Activated naive CD8-positive, alpha-beta T cell (primary cell): Measurements from ENCODE around the gene FBXL7.

ENCODE experiments used
- H3K27ac Mint-ChIP-seq: one replicate; pipeline ENCODE4 v1.8.0; 2021; ENCODE audit warnings: mixed read lengths
- H3K27me3 Mint-ChIP-seq: one replicate; pipeline ENCODE4 v1.8.0; 2021; ENCODE audit warnings: mixed read lengths
- H3K36me3 Mint-ChIP-seq: one replicate; pipeline ENCODE4 v1.8.0; 2021; ENCODE audit warnings: mixed read lengths
- H3K4me1 Mint-ChIP-seq: one replicate; pipeline ENCODE4 v1.8.0; 2021; ENCODE audit warnings: low read depth, mixed read lengths
- H3K4me3 Mint-ChIP-seq: one replicate; pipeline ENCODE4 v1.8.0; 2021; ENCODE audit warnings: mild to moderate bottlenecking, mixed read lengths
- H3K9me3 Mint-ChIP-seq: one replicate; pipeline ENCODE4 v1.8.0; 2021; ENCODE audit warnings: low read depth, mixed read lengths

The FBXL7 gene

GRCh38 chr5:15790446-15791018, 290.6 kb downstream of the FBXL7 start:
- H3K9me3 Mint-ChIP-seq = peaks cover 3% of the 10 kb centered on the region
- no peaks in the 10 kb centered on the region for H3K4me1 Mint-ChIP-seq
- H3K4me3 Mint-ChIP-seq = no peak overlapping the region
- H3K27ac Mint-ChIP-seq = no peak overlapping the region
- H3K27me3 Mint-ChIP-seq = no peaks in the 10 kb centered on the region
- no peaks in the 10 kb centered on the region for H3K36me3 Mint-ChIP-seq

GRCh38 chr5:15791274-15791673, 291.3 kb downstream of the FBXL7 start:
- no peaks in the 10 kb centered on the region for H3K4me1 Mint-ChIP-seq
- no peak overlapping the region for H3K27ac Mint-ChIP-seq
- peaks cover 3% of the 10 kb centered on the region for H3K9me3 Mint-ChIP-seq
- H3K4me3 Mint-ChIP-seq = no peak overlapping the region
- no peaks in the 10 kb centered on the region for H3K27me3 Mint-ChIP-seq
- H3K36me3 Mint-ChIP-seq = no peaks in the 10 kb centered on the region

- no peak overlapping the region for H3K27ac Mint-ChIP-seq
- no peaks in the 10 kb centered on the region for H3K27me3 Mint-ChIP-seq
- H3K4me1 Mint-ChIP-seq = no peaks in the 10 kb centered on the region
- peaks cover 3% of the 10 kb centered on the region for H3K9me3 Mint-ChIP-seq
- H3K36me3 Mint-ChIP-seq = no peaks in the 10 kb centered on the region
- H3K4me3 Mint-ChIP-seq = no peak overlapping the region
Observed at GRCh38 chr5:15791859-15792258, 291.9 kb downstream of the FBXL7 start.

GRCh38 chr5:15794052-15794985, 294.3 kb downstream of the FBXL7 start:
- H3K4me3 Mint-ChIP-seq = no peak overlapping the region
- no peaks in the 10 kb centered on the region for H3K36me3 Mint-ChIP-seq
- H3K9me3 Mint-ChIP-seq = peaks cover 9% of the 10 kb centered on the region
- no peaks in the 10 kb centered on the region for H3K4me1 Mint-ChIP-seq
- H3K27ac Mint-ChIP-seq = no peak overlapping the region
- no peaks in the 10 kb centered on the region for H3K27me3 Mint-ChIP-seq

- Mint-ChIP-seq H3K4me1 (no peaks in the 10 kb centered on the region), H3K27me3 (no peaks in the 10 kb centered on the region), H3K27ac (no peak overlapping the region), H3K4me3 (no peak overlapping the region), H3K36me3 (no peaks in the 10 kb centered on the region), H3K9me3 (peaks cover 9% of the 10 kb centered on the region)
Observed at GRCh38 chr5:15796096-15796495, 296.1 kb downstream of the FBXL7 start.

GRCh38 chr5:15796557-15796956, 296.6 kb downstream of the FBXL7 start:
- no peak overlapping the region for H3K4me3 Mint-ChIP-seq
- peaks cover 9% of the 10 kb centered on the region for H3K9me3 Mint-ChIP-seq
- H3K36me3 Mint-ChIP-seq = no peaks in the 10 kb centered on the region
- H3K27ac Mint-ChIP-seq = no peak overlapping the region
- H3K4me1 Mint-ChIP-seq = no peaks in the 10 kb centered on the region
- no peaks in the 10 kb centered on the region for H3K27me3 Mint-ChIP-seq

- Mint-ChIP-seq H3K36me3 (no peaks in the 10 kb centered on the region), H3K4me3 (no peak overlapping the region), H3K27ac (no peak overlapping the region), H3K27me3 (no peaks in the 10 kb centered on the region), H3K4me1 (no peaks in the 10 kb centered on the region), H3K9me3 (peaks cover 9% of the 10 kb centered on the region)
Observed at GRCh38 chr5:15797116-15797515, 297.1 kb downstream of the FBXL7 start.

GRCh38 chr5:15798006-15798405, 298.0 kb downstream of the FBXL7 start:
- no peaks in the 10 kb centered on the region for H3K27me3 Mint-ChIP-seq
- H3K36me3 Mint-ChIP-seq = no peaks in the 10 kb centered on the region
- H3K4me3 Mint-ChIP-seq = no peak overlapping the region
- no peak overlapping the region for H3K27ac Mint-ChIP-seq
- H3K9me3 Mint-ChIP-seq = peaks cover 9% of the 10 kb centered on the region
- H3K4me1 Mint-ChIP-seq = no peaks in the 10 kb centered on the region

- no peaks in the 10 kb centered on the region for H3K27me3 Mint-ChIP-seq
- no peak overlapping the region for H3K4me3 Mint-ChIP-seq
- no peaks in the 10 kb centered on the region for H3K4me1 Mint-ChIP-seq
Observed at GRCh38 chr5:15799014-15799413, 299.0 kb downstream of the FBXL7 start.

GRCh38 chr5:15799612-15800011, 299.6 kb downstream of the FBXL7 start:
- Mint-ChIP-seq H3K27me3 (no peaks in the 10 kb centered on the region), H3K27ac (no peak overlapping the region), H3K4me1 (no peaks in the 10 kb centered on the region), H3K9me3 (peaks cover 9% of the 10 kb centered on the region), H3K4me3 (no peak overlapping the region), H3K36me3 (no peaks in the 10 kb centered on the region)

More at GRCh38 chr5:15799014-15799413, 299.0 kb downstream of the FBXL7 start:
- H3K36me3 Mint-ChIP-seq = no peaks in the 10 kb centered on the region
- H3K27ac Mint-ChIP-seq = no peak overlapping the region
- H3K9me3 Mint-ChIP-seq = peaks cover 9% of the 10 kb centered on the region

GRCh38 chr5:15803280-15803679, 303.3 kb downstream of the FBXL7 start:
- Mint-ChIP-seq H3K4me1 (no peaks in the 10 kb centered on the region), H3K4me3 (no peak overlapping the region), H3K27me3 (peaks cover under 1% of the 10 kb centered on the region), H3K36me3 (no peaks in the 10 kb centered on the region), H3K9me3 (peaks cover 5% of the 10 kb centered on the region), H3K27ac (no peak overlapping the region)

GRCh38 chr5:15806613-15807012, 306.6 kb downstream of the FBXL7 start:
- H3K27me3 Mint-ChIP-seq = peaks cover 1% of the 10 kb centered on the region
- no peaks in the 10 kb centered on the region for H3K4me1 Mint-ChIP-seq
- H3K36me3 Mint-ChIP-seq = no peaks in the 10 kb centered on the region
- no peaks in the 10 kb centered on the region for H3K9me3 Mint-ChIP-seq
- H3K4me3 Mint-ChIP-seq = no peak overlapping the region
- H3K27ac Mint-ChIP-seq = no peak overlapping the region

GRCh38 chr5:15807248-15807647, 307.3 kb downstream of the FBXL7 start:
- no peaks in the 10 kb centered on the region for H3K9me3 Mint-ChIP-seq
- no peaks in the 10 kb centered on the region for H3K36me3 Mint-ChIP-seq
- H3K4me1 Mint-ChIP-seq = no peaks in the 10 kb centered on the region
- peaks cover 1% of the 10 kb centered on the region for H3K27me3 Mint-ChIP-seq
- no peak overlapping the region for H3K27ac Mint-ChIP-seq
- H3K4me3 Mint-ChIP-seq = no peak overlapping the region

- Mint-ChIP-seq H3K9me3 (no peaks in the 10 kb centered on the region), H3K36me3 (no peaks in the 10 kb centered on the region), H3K27ac (no peak overlapping the region), H3K4me3 (no peak overlapping the region), H3K27me3 (peaks cover 1% of the 10 kb centered on the region), H3K4me1 (no peaks in the 10 kb centered on the region)
Observed at GRCh38 chr5:15807871-15808270, 307.9 kb downstream of the FBXL7 start.

GRCh38 chr5:15808577-15808976, 308.6 kb downstream of the FBXL7 start:
- no peaks in the 10 kb centered on the region for H3K9me3 Mint-ChIP-seq
- H3K36me3 Mint-ChIP-seq = no peaks in the 10 kb centered on the region
- H3K27me3 Mint-ChIP-seq = peaks cover 1% of the 10 kb centered on the region

More at GRCh38 chr5:15808577-15808976, 308.6 kb downstream of the FBXL7 start:
- H3K4me1 Mint-ChIP-seq = no peaks in the 10 kb centered on the region
- no peak overlapping the region for H3K27ac Mint-ChIP-seq
- H3K4me3 Mint-ChIP-seq = no peak overlapping the region
